Measurements from ENCODE around the gene SH3PXD2A.
A peak's percentile ranks its signal among the peaks of the same experiment; 100 is the strongest.

GRCh38 chr10:103618575-103619423, 236.6 kb downstream of the SH3PXD2A start:
- TF ChIP-seq POLR2A (IDR thresholded peaks at IDR 0.05; ENCODE audit: low read length) (peak; percentile 93), GATA1 (IDR thresholded peaks at IDR 0.05; ENCODE audit: low read depth, low read length) (peak; percentile 99)
